HG02943 (cell line): Measurements from ENCODE around the gene TSR1.
A peak's percentile ranks its signal among the peaks of the same experiment; 100 is the strongest.
"Not testable (repeated sequence)": the region's sequence is repeated elsewhere in the genome, so short reads cannot be mapped to it uniquely, and the experiment has no call there.

ENCODE experiments used
- ATAC-seq: cut with Tn5 transposase; IDR thresholded peaks from one replicate; pipeline ENCODE4 v1.9.1; 2021; ENCODE audit warnings: mild to moderate bottlenecking, low read depth, moderate library complexity; ENCODE audit not compliant: unreplicated experiment

Gene TSR1

DNA sequence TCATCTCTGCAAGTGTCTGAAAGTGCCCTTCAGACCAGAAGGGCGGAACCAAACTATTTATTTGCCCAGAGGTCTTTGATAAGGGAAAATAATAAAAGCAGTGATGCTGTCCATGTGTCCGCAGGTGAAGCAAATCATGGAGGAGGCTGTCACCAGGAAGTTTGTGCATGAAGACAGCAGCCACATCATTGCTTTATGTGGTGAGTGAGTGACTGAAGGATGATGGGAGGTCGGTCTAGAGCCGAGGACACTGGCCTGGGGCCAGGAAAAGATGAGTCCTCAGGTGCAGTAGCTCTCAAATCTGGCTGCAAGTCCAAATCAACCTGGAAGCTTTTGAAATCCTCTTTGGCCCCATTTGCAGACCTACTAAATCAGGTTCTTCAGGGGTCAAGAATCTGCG lies 7.2 kb upstream of the TSR1 start:
- ATAC-seq: no peak

DNA sequence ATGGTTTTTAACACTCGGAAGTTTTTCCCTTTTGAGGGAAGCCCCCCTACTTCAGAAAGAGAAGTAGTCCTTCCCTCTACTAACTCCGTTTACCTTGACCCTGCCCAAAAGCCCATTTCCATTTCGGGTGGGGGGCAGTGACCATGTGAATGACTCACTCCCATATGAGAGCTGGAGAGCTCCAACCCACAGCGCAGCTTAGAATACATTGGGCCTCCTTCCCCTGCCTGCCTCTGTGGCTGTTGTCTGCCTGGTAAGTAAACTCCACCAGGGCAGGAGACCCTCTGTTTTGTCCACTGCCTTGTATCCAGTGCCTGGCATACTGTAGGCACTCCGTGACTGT lies 2.0 kb upstream of the TSR1 start:
- no peak for ATAC-seq

DNA sequence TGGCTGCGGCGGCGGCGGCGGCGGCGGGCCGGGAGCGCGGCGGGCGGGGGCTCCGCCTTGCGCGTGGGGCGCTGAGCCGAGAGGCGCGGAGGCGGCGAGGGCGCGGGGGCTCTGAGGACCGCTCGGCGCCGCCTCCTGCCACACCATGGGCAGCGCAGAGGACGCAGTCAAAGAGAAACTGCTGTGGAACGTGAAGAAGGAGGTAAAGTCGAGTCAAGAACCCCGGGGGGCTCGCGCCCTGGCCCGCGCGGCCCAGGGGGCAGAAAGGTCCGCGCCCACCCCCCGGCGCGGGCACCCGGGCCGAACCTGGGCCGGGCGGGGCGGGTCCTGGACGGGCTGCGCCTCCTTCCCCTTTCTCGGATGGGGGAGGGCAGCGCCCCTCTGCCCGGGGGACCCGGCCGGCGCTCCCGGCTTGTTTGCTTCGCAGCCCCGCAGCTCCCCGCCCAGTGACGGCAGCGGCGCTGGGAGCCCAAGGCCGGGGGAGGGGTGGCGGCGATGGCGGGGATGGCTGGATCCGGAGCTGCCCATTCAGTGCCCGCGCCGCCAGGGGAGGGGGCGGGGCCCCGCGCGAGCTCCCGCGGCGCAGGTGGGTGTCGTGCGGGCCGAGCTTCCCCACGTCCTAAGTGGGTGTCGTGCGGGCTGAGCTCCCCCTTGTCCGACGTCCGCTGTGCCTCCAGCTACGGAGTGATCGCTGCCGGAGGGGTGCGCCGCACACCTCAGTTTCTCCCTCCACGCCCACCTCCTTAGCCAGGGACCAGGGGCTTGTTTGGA lies 1.5 kb upstream of the TSR1 start:
- no peak for ATAC-seq

DNA sequence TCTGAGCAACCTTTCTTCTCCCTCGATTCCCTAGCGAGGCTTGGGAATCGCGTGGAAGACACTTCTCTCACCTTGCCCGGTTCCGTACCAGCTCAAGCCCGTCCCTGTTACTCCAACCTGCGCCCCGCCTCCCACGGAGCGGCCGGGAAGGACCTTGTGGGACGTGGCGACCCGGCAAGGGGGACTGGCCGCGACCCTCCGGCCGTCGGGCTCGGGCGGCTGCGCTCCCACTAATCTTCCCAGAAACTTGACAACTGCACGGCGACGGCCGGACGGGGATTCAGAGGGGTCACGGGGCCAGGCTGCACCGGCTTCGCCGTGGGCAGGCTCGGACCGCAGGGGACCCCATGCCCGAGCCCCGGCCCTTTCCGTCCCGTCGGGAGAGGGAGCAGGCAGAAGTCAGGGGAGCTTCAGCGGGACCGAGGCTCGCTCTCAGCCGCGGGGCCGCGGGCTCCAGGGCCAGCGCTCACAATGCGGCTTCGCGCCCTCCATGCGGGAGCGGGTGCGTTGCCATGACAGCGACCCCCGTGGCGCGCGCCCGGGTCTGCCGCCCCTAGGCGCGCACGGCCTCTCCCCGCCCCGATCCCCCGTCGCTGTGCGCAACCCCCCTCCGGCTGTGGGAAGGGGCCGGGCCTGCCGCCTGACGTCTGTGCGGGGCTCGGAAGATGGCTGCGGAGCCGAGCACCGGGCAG lies 741 bp upstream of the TSR1 start, which contains the start of gene SGSM2:
SGSM2 (plus strand) TSS at position 650 of the 692 bp plus-strand sequence. CDS start 188 bp downstream, outside the sequence.
- no peak for ATAC-seq

DNA sequence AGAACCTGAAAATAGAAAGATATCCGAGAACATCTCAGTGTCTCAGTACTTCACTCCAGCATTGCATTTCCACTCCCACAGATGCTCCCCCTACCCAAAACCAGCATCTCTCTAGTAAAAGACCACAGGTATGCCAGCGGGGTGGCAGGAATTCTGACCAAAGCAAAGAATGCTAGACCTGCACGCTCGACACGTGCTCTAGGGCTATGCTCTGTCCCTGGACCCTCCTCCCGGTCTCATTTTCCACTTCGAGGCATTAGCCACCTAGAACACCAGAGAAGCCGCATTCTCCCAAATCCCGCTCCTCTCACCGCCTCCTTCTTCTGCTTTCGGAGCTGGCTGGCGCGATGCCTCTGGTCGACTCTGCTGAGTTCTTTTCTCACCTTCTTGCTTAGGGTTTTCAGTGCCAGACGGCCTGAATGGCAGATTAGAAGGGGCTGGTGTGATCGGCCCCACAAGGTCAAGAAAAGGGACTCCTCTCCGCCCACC lies 487 bp downstream of the TSR1 start:
- no peak for ATAC-seq

DNA sequence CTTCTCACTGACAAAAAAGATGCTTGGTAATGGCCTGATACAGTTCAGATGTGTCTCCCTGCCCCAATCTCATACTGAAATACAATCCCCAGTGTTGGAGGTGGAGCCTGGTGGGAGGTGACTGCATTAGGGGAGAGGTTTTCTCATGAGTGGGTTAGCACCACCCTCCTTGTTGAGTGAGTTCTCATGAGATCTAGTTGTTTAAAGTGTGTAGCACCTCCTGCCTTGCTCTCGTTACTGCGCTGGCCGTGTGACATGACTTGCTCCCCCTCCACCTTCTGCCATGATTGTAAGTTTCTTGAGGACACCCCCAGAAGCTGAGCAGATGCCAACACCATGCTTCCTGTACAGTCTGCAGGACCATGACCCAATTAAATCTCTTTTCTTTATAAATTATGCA lies 5.0 kb downstream of the TSR1 start:
- ATAC-seq: no peak

DNA sequence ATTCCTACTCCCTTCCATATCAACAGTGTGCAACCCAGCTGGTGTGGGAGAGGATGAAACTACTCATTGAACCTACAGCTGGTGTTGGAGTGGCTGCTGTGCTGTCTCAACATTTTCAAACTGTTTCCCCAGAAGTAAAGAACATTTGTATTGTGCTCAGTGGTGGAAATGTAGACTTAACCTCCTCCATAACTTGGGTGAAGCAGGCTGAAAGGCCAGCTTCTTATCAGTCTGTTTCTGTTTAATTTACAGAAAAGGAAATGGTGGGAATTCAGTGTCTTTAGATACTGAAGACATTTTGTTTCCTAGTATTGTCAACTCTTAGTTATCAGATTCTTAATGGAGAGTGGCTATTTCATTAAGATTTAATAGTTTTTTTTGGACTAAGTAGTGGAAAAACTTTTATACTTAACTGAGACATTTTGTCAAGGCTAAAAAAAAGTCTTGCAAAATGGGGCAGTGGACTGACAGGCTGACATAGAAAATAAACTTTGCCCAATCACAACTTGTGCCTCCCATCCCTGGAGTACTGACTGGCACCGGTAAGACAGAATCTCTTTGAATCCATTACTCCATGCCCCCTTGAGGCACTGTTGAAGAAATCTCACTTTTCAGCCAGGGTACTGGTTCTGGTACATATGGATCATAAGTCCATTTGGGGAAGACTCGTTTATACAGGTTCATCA lies 12.5 kb downstream of the TSR1 start:
- no peak for ATAC-seq

DNA sequence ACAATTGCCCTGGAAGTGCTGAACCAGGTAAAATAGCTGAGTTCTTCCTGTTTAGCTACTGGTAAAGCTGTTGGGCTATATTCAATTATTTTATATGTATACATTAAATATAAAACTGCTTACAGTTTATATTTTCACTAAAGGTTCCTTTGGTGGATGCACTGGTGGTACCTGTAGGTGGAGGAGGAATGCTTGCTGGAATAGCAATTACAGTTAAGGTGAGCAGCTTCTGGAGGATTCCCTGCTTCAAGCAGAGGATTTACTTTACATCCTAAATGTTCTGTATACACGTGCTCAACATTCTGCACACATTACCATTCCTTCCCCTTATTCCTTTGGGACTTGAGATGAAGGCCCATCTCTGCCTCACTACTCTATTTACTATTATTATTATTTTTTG lies 14.9 kb downstream of the TSR1 start:
- no peak for ATAC-seq

DNA sequence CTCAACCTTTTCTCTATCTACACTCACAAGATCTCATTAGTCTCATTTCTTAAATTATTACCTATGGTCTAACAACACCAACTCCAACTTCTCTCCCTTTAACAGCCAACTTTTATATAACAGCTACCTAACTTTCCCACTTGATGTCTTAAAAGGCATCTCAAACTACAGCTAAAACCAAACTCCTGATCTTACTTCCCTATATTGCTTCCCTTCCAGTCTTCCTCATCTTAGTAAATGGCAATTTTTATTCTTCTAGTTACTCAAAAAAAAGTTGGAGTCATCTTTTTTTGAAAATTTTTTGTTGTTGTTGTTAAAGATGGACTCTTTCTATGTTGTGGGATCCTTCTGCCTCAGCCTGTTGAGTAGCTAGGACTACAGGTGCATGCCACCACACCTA lies 17.2 kb downstream of the TSR1 start:
- ATAC-seq: no peak

DNA sequence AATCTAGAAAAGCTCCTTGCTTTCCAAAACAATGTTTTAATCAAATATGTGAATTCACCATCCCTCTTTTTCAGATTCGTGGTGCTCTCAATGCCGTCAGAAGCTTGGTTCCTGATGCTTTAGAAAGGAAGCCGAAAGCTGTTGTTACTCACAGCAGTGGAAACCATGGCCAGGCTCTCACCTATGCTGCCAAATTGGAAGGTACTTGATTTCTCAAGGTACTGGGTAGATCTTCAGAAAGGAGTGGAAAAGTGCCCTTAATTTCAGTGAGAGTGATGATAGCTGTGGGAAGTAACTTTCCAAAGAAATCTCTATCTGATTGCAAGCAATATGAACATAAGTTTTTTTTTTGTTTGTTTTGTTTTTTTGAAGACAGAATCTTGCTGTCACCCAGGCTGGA lies 18.5 kb downstream of the TSR1 start:
- ATAC-seq: no peak

DNA sequence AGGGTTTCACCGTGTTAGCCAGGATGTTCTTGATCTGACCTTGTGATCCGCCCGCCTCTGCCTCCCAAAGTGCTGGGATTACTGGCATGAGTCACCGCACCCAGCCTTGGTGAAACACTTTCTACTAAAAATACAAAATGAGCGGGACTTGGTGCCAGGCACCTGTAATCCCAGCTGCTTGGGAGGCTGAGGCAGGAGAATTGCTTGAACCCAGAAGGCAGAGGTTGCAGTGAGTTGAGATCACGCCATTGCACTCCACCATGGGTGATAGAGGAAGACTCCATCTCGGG lies 19.4 kb downstream of the TSR1 start:
- ATAC-seq: not testable (repeated sequence)

DNA sequence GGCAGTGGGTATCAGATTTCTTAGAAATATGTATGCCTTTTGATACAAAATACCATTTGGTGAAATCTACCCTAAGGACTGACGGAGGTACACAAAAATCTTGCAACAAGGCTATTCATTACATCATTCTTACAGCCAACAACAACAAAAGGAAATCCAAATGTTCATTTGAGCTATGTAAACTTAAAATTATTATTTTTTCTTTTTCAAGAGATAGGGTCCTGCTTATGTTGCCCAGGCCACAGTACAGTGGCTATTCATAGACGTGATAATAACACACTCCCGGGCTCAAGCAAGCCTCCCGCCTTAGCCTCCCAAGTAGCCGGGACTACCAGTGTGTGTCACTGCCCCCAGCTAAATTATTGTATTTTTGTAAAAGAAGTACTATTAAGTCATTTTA lies 23.5 kb downstream of the TSR1 start:
- ATAC-seq: no peak

DNA sequence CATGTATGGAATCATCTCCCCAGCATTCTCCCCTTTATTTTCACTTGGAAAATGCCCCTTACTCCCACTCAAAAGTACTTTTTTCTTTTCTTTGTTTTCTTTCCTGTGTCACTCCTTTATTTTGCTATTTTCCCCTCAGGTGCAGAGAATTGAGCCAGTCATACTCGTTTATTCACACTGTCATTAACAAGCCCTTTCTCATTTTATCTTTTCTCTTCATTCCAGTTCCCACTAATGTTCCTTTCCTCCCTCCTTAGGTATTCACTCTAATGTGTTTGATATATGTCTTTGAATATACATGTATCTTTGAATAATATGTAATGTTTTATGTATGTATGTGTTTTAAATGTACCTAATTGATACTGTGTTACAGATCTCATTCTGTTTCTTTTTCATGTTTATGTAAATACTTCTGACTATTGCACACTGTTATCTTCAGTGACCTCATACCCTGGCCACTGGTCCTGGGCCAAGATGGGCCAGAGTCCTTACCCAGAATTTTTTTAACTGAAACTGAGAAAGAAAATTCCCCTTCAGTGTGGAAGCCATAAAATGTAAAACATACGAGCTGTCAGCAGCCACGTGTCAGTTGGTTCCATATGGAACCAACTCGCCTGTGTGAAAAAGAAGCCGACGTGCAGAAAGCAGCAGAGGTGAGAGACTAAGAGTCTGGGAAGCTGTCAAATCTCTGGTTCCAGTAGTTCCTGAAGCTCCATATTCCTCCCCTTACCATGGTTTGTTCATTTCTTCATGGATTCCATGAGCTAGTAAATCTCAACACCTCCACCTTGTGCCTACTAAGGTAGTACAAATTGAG lies 26.7 kb downstream of the TSR1 start:
- no peak for ATAC-seq

DNA sequence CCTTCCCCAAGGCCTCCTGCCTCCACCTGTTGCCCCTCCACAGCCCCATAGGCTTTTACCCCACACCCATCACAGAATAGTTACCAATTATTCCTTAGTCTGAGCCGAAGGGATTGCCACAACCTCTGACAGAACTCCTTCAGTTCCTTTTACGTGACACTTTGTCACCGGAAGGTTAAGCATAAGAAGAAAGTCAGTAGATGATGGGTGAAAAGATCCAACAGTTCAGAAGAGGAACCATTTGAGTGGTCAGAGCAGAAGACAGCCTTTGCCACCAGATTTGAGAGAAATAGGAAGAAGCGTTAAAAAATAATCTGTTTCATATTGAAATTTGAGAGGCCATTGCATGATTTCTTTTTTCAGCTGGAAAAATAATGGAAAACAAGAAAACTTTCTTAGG lies 31.3 kb downstream of the TSR1 start:
- ATAC-seq: no peak

DNA sequence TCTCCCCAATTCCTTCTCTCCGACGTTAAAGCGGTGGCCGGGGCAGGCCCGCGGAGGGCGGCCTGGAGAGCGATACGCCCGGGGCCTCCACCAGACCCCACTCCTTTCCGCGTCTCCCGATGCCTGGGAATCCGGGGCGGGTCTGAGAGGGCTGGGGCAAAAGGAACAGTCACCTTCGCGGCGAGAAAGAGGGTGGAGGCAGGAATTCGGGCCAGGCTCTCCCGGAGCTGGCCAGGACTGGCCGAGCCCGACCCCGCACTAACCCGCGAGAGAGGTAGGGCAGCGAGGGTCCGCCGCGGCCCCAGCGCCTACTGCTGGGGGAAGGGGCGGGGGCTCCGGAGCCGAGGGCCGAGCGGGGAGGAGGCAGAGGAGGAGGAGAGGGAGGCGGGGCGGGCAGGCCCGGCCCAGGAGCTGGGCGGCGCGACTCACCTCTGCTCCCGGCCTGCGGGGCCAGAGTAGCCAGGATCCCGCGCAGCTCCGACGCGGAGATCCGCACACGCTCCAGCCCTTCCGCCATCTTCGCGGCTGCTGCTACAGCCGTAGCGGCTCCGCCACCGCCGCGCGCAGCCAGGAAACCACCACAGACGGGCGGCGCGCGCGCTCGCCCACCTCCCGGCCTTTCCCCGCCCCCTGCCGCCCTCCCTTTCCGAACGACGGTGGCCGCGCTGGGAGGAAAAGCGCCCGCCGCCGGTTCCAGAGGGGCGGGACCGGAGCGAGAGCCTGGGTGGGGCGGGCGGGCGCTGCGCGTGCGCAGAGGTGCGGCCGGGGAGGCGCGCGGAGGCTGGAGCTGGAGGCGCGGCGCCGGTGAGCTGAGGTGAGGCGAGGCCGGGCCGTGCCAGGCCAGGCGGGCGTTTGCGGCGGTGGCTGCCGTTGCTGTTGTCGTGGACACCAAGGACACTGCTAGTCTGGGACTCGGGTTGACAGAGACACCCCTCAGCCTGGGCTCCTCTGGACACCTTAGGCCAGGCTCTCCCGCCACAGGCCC lies 32.8 kb downstream of the TSR1 start, which contains the start of the genes SMG6 and SRR:
SMG6 (minus strand) TSS at position 582 of the 985 bp plus-strand sequence; CDS start at position 517, 65 bp downstream.
SRR (plus strand) TSS at position 747 of the 985 bp plus-strand sequence. CDS start 11,611 bp downstream, outside the sequence.
- ATAC-seq: peak; percentile 80

DNA sequence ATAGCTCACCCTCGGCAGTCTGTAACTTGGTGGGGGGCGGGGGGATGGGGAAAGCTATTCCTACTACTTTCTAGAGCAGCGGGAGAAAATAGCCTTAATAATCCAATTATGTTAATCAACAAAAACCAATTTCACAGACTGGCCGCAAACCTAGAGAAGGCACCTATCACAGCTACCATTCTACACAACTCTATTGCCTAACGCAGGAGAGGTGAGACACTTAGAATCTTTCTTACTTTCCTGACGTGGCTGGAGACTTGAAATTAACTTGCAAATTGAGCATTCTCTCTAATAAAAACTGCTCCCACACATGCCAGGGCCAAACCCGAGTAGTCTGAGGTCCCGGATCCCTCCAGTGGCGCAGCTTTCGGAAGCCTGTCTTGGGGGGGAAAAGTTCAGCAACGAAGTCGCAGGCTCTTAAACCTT lies 33.5 kb downstream of the TSR1 start:
- peak; percentile 12 for ATAC-seq

DNA sequence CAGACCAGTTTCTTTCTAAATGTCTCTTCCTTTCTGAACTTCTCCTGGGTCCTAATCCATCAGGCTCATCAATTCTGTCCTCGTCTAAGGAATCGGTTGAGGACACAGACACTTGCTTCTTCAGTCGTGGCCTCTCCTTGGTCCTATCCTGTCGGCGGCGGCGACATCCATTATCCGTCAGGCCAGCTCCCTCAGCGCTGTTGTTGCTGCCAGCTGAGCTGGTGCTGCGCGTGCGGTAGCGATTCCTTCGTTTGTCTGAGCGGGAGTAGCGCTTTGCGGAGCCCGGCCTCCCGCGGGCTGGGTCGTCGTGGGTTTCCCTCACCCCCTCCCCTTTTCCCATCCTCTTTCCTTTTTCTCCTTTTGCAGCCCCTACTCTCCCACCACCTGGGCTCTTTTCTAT lies 36.5 kb downstream of the TSR1 start:
- no peak for ATAC-seq

DNA sequence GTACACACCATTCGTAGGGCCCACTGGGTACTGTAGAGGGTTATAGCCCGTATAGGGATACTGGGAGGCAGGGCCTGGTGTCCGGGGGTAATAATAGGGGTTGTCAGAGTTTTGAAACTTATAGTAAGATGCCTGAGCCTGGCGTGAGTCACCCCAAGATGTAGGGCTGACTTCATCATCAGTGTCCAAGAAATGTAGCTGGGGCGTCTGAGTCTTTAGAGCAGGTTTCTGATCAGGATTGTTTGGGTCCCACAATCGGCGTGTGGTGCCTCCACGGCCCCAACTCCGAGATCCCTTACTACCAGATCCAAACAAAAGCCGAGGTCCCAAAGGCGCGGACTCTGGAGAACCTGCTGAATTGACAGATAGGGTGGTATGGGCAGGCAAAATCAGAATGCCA lies 37.1 kb downstream of the TSR1 start:
- ATAC-seq: no peak

DNA sequence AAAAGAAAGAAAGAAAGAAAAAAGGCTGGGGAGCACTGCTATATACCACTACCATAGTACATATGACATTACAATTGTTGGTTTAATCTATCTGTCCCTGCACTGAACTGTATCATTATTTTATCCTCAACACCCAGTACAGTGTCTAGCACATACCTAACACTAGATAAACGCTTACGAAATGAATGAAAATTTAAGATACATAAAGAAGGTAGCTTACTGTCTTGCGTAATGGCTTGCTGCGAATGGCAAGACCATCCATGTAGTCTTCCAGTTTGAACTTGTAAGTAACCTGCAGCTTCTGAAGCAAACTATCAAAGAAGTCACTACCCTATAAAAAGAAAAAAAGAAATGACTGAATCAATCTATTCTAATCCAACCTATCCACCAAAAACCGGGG lies 39.2 kb downstream of the TSR1 start:
- no peak for ATAC-seq
